ENCODE data around the gene UBE2U.

Gene UBE2U

DNA sequence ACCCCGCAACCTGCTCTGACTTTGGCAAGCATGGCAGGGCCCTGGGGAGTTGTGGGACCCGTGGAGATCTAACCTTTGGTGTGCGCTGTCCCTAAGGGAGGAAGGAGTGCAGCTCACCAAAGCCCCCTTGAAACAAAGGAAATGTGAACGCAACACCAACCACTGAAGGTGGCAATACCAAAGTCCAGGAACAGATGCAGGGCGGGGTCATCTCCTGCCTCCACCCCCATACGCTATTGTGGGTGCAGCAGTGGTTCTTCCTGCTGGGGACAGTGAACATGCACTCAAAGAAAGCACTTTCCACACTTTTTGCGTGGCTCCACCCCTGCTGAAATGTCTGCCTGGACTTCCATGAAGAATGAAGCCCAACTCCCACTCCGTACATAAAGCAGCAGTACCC lies 93.0 kb downstream of the UBE2U start:
- no peak for DNase-seq

DNA sequence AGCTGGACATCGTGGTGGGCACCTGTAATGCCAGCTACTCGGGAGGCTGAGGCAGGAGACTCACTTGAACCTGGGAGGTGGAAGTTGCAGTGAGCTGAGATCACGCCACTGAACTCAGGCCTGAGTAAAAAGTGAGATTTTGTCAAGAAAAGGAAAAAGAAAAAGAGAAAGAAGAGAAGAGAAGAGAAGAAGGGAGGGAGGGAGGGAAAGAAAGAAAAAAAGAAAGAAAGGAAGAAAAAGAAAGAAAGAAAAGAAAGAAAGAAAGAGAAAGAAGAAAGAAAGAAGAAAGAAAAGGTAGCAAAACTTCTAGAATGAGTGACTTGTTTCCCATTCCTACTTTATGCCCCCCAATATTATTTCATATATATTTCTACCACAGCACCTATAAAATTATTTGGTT lies 98.8 kb downstream of the UBE2U start:
- no peak for DNase-seq

DNA sequence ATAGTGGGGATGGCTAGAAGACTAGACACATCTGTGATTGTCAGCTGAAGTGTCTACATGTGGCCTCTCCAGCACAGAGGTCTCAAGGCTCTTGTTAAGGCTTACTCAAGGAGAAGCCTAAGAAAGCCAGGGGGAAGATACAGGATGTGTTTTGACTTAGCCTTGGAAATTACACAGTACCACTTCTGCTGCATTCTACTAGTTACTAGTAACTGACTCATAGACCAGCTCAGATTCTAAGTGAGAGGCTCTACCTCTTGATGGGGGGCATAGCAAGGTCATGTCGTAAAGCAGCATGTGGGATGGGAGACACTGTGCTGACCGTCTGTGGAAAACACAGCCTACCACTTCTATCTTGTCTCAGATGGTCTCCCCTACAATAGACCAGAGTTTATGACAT lies 99.5 kb downstream of the UBE2U start:
- no peak for DNase-seq

DNA sequence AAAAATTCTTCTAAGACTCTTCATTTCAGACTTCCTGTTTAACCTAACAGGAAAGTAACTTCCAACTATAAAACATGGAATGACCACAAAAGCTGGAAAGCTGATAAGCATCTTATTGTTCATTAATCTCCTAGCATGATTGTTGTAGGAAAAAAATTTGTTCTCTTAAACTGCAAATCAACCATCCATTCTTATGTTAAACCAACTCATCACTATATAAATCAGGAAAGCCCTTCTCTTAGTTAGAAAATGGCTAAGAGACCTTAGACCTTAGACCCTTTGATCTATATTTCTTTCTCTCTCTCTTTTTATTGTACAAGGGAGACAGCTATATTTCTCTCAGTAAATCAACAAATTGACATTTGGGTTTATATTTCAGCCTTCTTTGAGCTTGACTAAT lies 101.4 kb downstream of the UBE2U start:
- no peak for DNase-seq

DNA sequence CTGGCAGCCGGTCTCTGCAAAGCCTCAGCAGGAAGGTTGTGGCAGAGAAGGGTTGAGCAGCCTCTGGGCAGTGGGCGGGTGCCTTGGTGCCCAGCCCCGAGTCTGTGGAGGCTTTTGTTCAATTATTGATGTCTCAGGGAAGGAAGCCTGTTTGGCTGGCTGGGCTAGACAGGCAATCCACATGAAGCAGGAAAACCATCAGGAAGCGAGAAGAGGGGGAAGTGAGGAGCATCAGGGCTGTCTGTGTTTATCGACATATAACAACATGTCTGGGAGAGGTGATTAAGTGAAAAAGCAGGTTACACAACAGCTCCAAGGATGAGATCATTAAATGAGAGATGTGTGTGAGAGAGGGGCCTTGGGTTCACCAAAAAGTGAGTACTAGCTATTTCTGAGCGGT lies 105.4 kb downstream of the UBE2U start:
- DNase-seq: no peak

DNA sequence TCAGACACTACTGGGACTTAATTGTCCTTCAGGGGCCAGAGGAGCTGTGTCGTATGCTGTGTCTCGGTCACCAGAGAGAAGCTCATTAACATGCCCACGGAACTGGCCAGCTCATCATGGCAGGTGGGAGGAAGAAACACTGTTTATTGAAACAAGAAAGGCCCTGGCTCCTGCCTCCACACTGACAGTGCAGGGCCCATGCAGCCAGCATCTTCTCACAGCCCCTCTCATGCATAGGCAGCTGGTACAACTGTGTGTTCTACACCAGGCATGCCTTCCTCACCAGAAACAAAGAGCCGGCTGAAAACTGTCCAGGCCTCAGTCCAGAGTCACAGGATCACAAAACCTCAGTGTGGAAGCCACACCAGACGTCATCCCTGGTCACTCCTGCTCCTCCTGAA lies 106.0 kb downstream of the UBE2U start:
- no peak for DNase-seq

DNA sequence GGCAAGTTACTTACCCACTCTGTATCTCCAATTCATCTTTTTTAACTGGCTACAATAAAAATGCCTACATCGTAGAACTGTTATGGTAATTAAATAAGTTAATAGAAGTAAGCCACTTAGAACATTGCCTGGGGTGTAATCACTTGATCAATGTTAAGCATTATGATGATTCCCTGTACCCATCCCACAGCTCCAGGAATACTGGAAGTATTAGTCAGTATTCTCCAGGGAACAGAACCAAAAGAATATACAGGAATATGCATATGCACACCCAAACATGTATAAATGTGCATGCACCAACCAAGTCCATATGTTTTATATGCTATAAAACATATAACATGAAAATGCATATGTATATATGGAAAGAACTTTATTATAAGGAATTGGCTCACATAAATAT lies 107.3 kb downstream of the UBE2U start:
- DNase-seq: no peak

DNA sequence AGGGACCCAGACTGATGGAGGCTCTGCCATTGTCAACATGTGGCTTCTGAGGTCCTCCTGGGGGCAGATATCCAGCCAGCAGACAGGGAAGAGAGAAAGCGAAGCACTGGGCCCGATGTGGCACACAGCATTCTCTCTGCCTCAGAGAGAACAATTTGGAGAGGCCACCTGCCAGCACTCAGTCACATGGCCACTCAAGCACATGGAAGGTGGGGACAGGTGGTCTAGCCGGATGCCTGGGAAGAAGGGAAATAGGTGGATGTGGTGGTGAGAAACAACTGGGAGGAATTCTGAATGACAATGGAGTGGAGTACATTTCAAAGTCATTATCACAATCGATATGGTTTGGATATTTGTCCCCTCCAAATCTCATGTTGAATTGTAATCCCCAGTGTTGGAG lies 109.0 kb downstream of the UBE2U start:
- no peak for DNase-seq

DNA sequence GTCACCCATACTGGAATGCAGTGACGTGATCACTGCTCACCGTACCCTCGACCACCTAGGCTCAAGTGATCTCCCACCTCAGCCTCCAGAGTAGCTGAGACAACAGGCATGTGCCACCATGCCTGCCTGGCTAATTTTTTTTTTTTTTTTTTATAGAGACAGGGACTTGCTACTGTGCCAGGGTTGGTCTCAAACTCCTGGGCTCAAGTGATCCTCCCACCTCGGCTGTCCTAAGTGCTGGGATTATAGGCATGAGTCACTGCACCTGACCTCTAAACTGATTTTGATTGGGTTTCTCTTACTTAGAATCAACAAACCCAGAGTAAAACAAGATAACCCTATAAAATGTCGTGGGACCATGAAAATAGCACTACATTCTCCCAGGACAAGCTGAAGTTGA lies 112.0 kb downstream of the UBE2U start:
- no peak for DNase-seq
